ENCODE measurements around the gene EARS2. TPM values are rescaled to one million over a fixed set of nuclear protein-coding genes. Genes with fewer than 3 reads are reported as not detected.

EARS2 gene
- total RNA-seq, 5 donors from 2014 or later (not counting 1 experiment from before 2014, with no cell fraction given), result 10.8 to 19.4 (median 15.9) TPM

DNA sequence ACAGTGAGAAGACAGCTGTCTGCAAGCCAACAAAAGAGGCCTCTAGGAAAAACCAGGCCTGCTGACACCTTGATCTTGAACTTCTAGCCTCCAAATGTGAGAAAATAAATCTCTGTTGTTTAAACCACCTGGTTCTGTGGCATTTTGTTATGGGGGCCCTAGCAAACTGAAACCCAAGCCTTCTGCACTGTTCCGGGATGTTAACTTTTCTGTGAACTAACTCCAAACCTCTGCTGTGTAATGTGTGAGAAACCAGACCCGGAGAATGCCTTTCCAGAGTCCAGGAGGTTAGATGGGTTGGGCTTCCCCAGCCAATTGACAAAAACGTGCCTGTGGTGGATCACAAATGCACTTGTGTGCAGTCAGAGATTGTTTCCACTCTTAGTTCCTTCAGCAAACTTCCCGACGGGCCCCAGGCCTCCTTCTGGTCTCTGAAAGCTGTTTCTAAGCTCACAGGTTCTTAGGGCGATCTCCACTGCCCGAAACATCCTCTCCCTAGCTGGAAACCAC, 33.2 kb downstream of the EARS2 start:
- H3K36me3 ChIP-seq (ENCODE audit: control insufficient read depth in 2 of 2, extremely low read depth in 1 of 2, insufficient read depth in 1 of 2, low read length in 1 of 2), result peaks cover 16 to 54% of the 10 kb centered on the region in 2 donors
- no peaks in the 10 kb centered on the region for H3K27me3 ChIP-seq (replicated peaks in 1 of 2; ENCODE audit: control insufficient read depth in 2 of 2, extremely low read depth in 1 of 2, insufficient read depth in 2 of 2, low read length in 1 of 2)
- ChIA-PET POLR2A (interaction anchor here in 1 of 2 donors (0.7 kb wide), 1 partner anchor 1215 kb away, joined by 8 read pairs; no protein-coding TSS in a partner anchor), CTCF (no interaction called here)
- Mint-ChIP-seq H3K4me1 (peaks cover 0 to 4% (median 0%) of the 10 kb centered on the region in 3 donors), H3K27me3 (no peaks in the 10 kb centered on the region), H3K27ac (no peak overlapping the region), H3K36me3 (peaks cover 57% of the 10 kb centered on the region), H3K9me3 (no peaks in the 10 kb centered on the region), H3K4me3 (no peak overlapping the region)
- no peak overlapping the region for H3K4me3 ChIP-seq (ENCODE audit: control insufficient read depth in 1 of 2, extremely low read depth in 1 of 2, low read length in 1 of 2)
- no peak overlapping the region for H3K27ac ChIP-seq (ENCODE audit: low read length)
- no peak for ATAC-seq (replicated peaks in 1 of 4)
- DNase-seq, result no peak
- no peaks in the 10 kb centered on the region for H3K9me3 ChIP-seq
- no peaks in the 10 kb centered on the region for H3K4me1 ChIP-seq (ENCODE audit: control insufficient read depth in 1 of 2, extremely low read depth in 1 of 2, insufficient read depth in 2 of 2, low read length in 2 of 2)
- WGBS (ENCODE audit: insufficient coverage), result 90% methylated on average over 6 of the region's 7 CpGs

DNA sequence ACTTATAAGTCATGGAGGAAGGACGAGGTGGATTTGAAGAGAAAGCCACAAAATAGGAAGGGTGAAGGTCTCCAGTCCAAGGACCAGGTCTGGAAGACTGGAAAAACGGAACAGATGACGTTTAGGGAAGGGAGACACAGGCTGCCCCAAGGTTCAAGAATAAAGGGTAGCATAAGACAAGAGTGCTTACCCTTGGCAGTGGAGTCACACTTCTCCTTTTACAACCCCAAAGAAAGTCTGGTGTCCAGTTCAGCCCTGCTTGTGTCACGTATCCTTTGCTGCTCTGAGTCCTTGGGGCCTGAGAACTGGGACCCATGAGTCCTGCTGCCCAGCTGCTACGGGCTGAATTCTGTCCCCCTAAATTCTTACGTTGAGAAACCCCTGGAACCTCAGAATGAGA, 33.8 kb downstream of the EARS2 start:
- peaks cover 54% of the 10 kb centered on the region for H3K36me3 Mint-ChIP-seq
- H3K27me3 ChIP-seq (replicated peaks in 1 of 2; ENCODE audit: control insufficient read depth in 2 of 2, extremely low read depth in 1 of 2, insufficient read depth in 2 of 2, low read length in 1 of 2), result no peaks in the 10 kb centered on the region
- CTCF ChIA-PET, result no interaction called here

GRCh38 chr16:23521965-23522364, 35.2 kb downstream of the EARS2 start:
- H3K36me3 Mint-ChIP-seq, result peaks cover 47% of the 10 kb centered on the region
- Histone ChIP-seq H3K9me3 (no peaks in the 10 kb centered on the region), H3K36me3 (ENCODE audit: control insufficient read depth in 2 of 2, extremely low read depth in 1 of 2, insufficient read depth in 1 of 2, low read length in 1 of 2) (peaks cover 6 to 37% of the 10 kb centered on the region in 2 donors), H3K27me3 (replicated peaks in 1 of 2; ENCODE audit: control insufficient read depth in 2 of 2, extremely low read depth in 1 of 2, insufficient read depth in 2 of 2, low read length in 1 of 2) (no peaks in the 10 kb centered on the region), H3K4me1 (ENCODE audit: control insufficient read depth in 1 of 2, extremely low read depth in 1 of 2, insufficient read depth in 2 of 2, low read length in 2 of 2) (peaks cover 0 to 4% of the 10 kb centered on the region in 2 experiments), H3K4me3 (ENCODE audit: control insufficient read depth in 1 of 2, extremely low read depth in 1 of 2, low read length in 1 of 2) (no peak overlapping the region), H3K27ac (ENCODE audit: low read length) (no peak overlapping the region)
- H3K4me1 Mint-ChIP-seq, result peaks cover 0 to 13% (median 4%) of the 10 kb centered on the region in 3 donors
- ChIA-PET CTCF (interaction anchor here in 1 of 2 donors (0.6 to 1.0 kb wide), 2 partner anchors 14 to 59 kb away, joined by 3 read pairs; no protein-coding TSS in a partner anchor), POLR2A (no interaction called here)
- 100% methylated on average over 1 of the region's 4 CpGs for WGBS (ENCODE audit: insufficient coverage)
- ATAC-seq (replicated peaks in 1 of 4) (no peak), DNase-seq (no peak)
- no peaks in the 10 kb centered on the region for H3K9me3 Mint-ChIP-seq
- no peak overlapping the region for H3K4me3 Mint-ChIP-seq
- H3K27ac Mint-ChIP-seq, result no peak overlapping the region
- no peaks in the 10 kb centered on the region for H3K27me3 Mint-ChIP-seq

More for the DNA sequence above, 33.8 kb downstream of the EARS2 start:
- Histone ChIP-seq H3K4me1 (ENCODE audit: control insufficient read depth in 1 of 2, extremely low read depth in 1 of 2, insufficient read depth in 2 of 2, low read length in 2 of 2) (peaks cover 0 to under 1% of the 10 kb centered on the region in 2 experiments), H3K9me3 (no peaks in the 10 kb centered on the region), H3K36me3 (ENCODE audit: control insufficient read depth in 2 of 2, extremely low read depth in 1 of 2, insufficient read depth in 1 of 2, low read length in 1 of 2) (peaks cover 16 to 48% of the 10 kb centered on the region in 2 donors), H3K4me3 (ENCODE audit: control insufficient read depth in 1 of 2, extremely low read depth in 1 of 2, low read length in 1 of 2) (no peak overlapping the region), H3K27ac (ENCODE audit: low read length) (no peak overlapping the region)
- Mint-ChIP-seq H3K9me3 (no peaks in the 10 kb centered on the region), H3K27ac (no peak overlapping the region), H3K27me3 (no peaks in the 10 kb centered on the region), H3K4me1 (peaks cover 0 to 8% (median 2%) of the 10 kb centered on the region in 3 donors), H3K4me3 (no peak overlapping the region)
- no peak for ATAC-seq (replicated peaks in 1 of 4)
- POLR2A ChIA-PET, result no interaction called here
- no peak for DNase-seq
- WGBS (ENCODE audit: insufficient coverage), result 100% methylated on average over 3 of the region's 6 CpGs

DNA sequence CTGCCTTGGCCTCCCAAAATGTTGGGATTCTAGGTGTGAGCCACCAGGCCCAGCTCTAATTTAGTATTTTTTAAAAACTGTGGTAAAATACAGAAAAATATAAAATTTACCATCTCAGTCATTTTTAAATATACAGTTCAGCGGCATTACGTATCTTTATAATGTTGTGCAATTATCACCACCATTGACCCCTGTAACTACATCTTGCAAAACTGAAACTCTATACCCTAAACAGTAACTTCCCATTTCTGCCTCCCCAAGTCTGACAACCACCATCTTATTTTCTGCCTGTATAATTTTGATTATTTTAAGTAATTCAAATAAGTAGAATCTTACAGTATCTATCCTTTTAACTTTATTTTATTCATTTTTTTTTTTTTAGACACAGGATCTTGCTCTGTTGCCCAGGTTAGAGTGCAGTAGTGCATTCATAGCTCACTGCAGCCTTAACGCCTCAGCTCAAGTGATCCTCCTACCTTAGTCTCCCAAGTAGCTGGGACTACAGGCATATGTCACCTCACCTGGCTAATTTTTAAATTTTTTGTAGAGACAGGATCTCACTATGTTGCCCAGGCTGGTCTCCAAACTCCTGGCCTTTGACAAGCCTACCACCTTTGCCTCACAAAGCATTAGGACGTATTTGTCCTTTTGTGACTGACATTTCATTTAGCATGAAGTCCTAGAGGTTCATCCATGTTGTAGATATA, 36.0 kb downstream of the EARS2 start:
- Mint-ChIP-seq H3K9me3 (no peaks in the 10 kb centered on the region), H3K4me3 (no peak overlapping the region), H3K27me3 (no peaks in the 10 kb centered on the region), H3K27ac (no peak overlapping the region), H3K4me1 (peaks cover 7 to 19% (median 11%) of the 10 kb centered on the region in 3 donors), H3K36me3 (peaks cover 46% of the 10 kb centered on the region)
- H3K27ac ChIP-seq (ENCODE audit: low read length), result no peak overlapping the region
- peaks cover 5 to 36% of the 10 kb centered on the region in 2 donors for H3K36me3 ChIP-seq (ENCODE audit: control insufficient read depth in 2 of 2, extremely low read depth in 1 of 2, insufficient read depth in 1 of 2, low read length in 1 of 2)
- H3K4me1 ChIP-seq (ENCODE audit: control insufficient read depth in 1 of 2, extremely low read depth in 1 of 2, insufficient read depth in 2 of 2, low read length in 2 of 2), result peaks cover 0 to 10% of the 10 kb centered on the region in 2 experiments
- no peak for ATAC-seq (replicated peaks in 1 of 4)
- ChIA-PET CTCF (interaction anchor here in 1 of 2 donors (0.6 kb wide), 1 partner anchor 76 kb away, joined by 3 read pairs; no protein-coding TSS in a partner anchor), POLR2A (no interaction called here)
- no peaks in the 10 kb centered on the region for H3K27me3 ChIP-seq (replicated peaks in 1 of 2; ENCODE audit: control insufficient read depth in 2 of 2, extremely low read depth in 1 of 2, insufficient read depth in 2 of 2, low read length in 1 of 2)
- DNase-seq, result no peak
- no peak overlapping the region for H3K4me3 ChIP-seq (ENCODE audit: control insufficient read depth in 1 of 2, extremely low read depth in 1 of 2, low read length in 1 of 2)
- H3K9me3 ChIP-seq, result no peaks in the 10 kb centered on the region
- 89% methylated on average over 1 of the region's 4 CpGs for WGBS (ENCODE audit: insufficient coverage)

DNA sequence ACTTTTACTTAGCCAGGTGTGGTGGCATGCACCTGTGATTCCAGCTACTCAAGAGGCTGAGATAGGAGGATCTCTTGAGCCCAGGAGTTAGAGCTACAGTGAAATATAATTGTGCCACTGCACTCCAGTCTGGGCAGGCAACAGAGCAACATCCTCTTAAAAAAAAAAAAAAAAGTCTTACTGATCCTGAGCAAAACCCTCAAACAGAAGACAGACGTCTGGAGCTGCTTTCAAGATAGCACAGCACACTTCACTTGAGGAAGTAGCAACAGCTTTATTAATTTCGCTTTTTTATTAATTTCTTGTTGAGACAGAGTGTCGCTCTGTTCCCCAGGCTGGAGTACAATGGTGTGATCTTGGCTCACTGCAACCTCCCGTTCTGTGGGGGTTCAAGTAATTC, 36.6 kb downstream of the EARS2 start:
- 100% methylated on average over 2 of the region's 4 CpGs for WGBS (ENCODE audit: insufficient coverage)
- no peaks in the 10 kb centered on the region for H3K9me3 ChIP-seq
- DNase-seq, result no peak
- peaks cover 0 to 17% of the 10 kb centered on the region in 2 experiments for H3K4me1 ChIP-seq (ENCODE audit: control insufficient read depth in 1 of 2, extremely low read depth in 1 of 2, insufficient read depth in 2 of 2, low read length in 2 of 2)
- no peak overlapping the region for H3K4me3 ChIP-seq (ENCODE audit: control insufficient read depth in 1 of 2, extremely low read depth in 1 of 2, low read length in 1 of 2)
- Mint-ChIP-seq H3K27ac (no peak overlapping the region), H3K4me3 (no peak overlapping the region), H3K9me3 (no peaks in the 10 kb centered on the region), H3K27me3 (no peaks in the 10 kb centered on the region), H3K36me3 (peaks cover 46% of the 10 kb centered on the region), H3K4me1 (peaks cover 14 to 25% (median 18%) of the 10 kb centered on the region in 3 donors)
- ChIA-PET CTCF (no interaction called here), POLR2A (no interaction called here)
- no peak for ATAC-seq (replicated peaks in 1 of 4)
- H3K27ac ChIP-seq (ENCODE audit: low read length), result no peak overlapping the region
- H3K27me3 ChIP-seq (replicated peaks in 1 of 2; ENCODE audit: control insufficient read depth in 2 of 2, extremely low read depth in 1 of 2, insufficient read depth in 2 of 2, low read length in 1 of 2), result no peaks in the 10 kb centered on the region
- H3K36me3 ChIP-seq (ENCODE audit: control insufficient read depth in 2 of 2, extremely low read depth in 1 of 2, insufficient read depth in 1 of 2, low read length in 1 of 2), result peaks cover 5 to 36% of the 10 kb centered on the region in 2 donors

- H3K27ac ChIP-seq (ENCODE audit: low read length), result no peak overlapping the region
- CTCF ChIA-PET, result no interaction called here
- H3K9me3 Mint-ChIP-seq, result no peaks in the 10 kb centered on the region
These were observed 37.9 kb downstream of the EARS2 start for GRCh38 chr16:23519282-23519681.

More at GRCh38 chr16:23519282-23519681, 37.9 kb downstream of the EARS2 start:
- no peak for ATAC-seq (replicated peaks in 1 of 4)
- peaks cover 26 to 37% (median 29%) of the 10 kb centered on the region in 3 donors for H3K4me1 Mint-ChIP-seq
- DNase-seq, result no peak
- H3K4me3 ChIP-seq (ENCODE audit: control insufficient read depth in 1 of 2, extremely low read depth in 1 of 2, low read length in 1 of 2), result no peak overlapping the region
- POLR2A ChIA-PET, result no interaction called here
- WGBS (ENCODE audit: insufficient coverage), result 86% methylated on average over 1 of the region's 5 CpGs
- peaks cover 0 to 30% of the 10 kb centered on the region in 2 experiments for H3K4me1 ChIP-seq (ENCODE audit: control insufficient read depth in 1 of 2, extremely low read depth in 1 of 2, insufficient read depth in 2 of 2, low read length in 2 of 2)
- H3K27me3 Mint-ChIP-seq, result no peaks in the 10 kb centered on the region
- peaks cover 36% of the 10 kb centered on the region for H3K36me3 Mint-ChIP-seq
- H3K27ac Mint-ChIP-seq, result no peak overlapping the region
- no peaks in the 10 kb centered on the region for H3K9me3 ChIP-seq
- H3K27me3 ChIP-seq (replicated peaks in 1 of 2; ENCODE audit: control insufficient read depth in 2 of 2, extremely low read depth in 1 of 2, insufficient read depth in 2 of 2, low read length in 1 of 2), result no peaks in the 10 kb centered on the region
- H3K36me3 ChIP-seq (ENCODE audit: control insufficient read depth in 2 of 2, extremely low read depth in 1 of 2, insufficient read depth in 1 of 2, low read length in 1 of 2), result peaks cover 0 to 24% of the 10 kb centered on the region in 2 donors
- no peak overlapping the region for H3K4me3 Mint-ChIP-seq
